Liver (tissue), 9 donors: Measurements from ENCODE around the gene RABEP1. TPM values are rescaled to one million over a fixed set of nuclear protein-coding genes. Genes with fewer than 3 reads are reported as not detected.

ENCODE experiments used
- DNase-seq: peaks from one replicate; pipeline ENCODE4 v3.0.0-alpha.2; 2017; ENCODE audit warnings: low spot score
- H3K27ac ChIP-seq, 2 donors: one replicate each; pipeline ENCODE4 v1.7.0; 2013; ENCODE audit warnings: inconsistent platforms in 2 of 2, low read length in 2 of 2, control low read depth in 1 of 2, low read depth in 1 of 2, mild to moderate bottlenecking in 1 of 2
- H3K27me3 ChIP-seq, 4 donors: one replicate each; pipeline versions ENCODE4 v1.6.1 to v1.7.0; 2013; ENCODE audit warnings: low read length in 3 of 4, inconsistent platforms in 1 of 4, mild to moderate bottlenecking in 1 of 4, moderate library complexity in 1 of 4; ENCODE audit not compliant: control insufficient read depth in 4 of 4, insufficient read depth in 4 of 4
- H3K36me3 ChIP-seq, 4 donors: one replicate each; pipeline versions ENCODE4 v1.6.1 to v1.7.0; 2013; ENCODE audit warnings: low read length in 3 of 4, mild to moderate bottlenecking in 3 of 4, low read depth in 1 of 4, moderate library complexity in 1 of 4; ENCODE audit not compliant: control insufficient read depth in 4 of 4, insufficient read depth in 3 of 4
- H3K4me1 ChIP-seq, 4 donors: one replicate each; pipeline versions ENCODE4 v1.6.1 to v1.7.0; 2013; ENCODE audit warnings: low read length in 3 of 4, mild to moderate bottlenecking in 3 of 4, moderate library complexity in 1 of 4; ENCODE audit not compliant: control insufficient read depth in 4 of 4, insufficient read depth in 4 of 4
- H3K4me3 ChIP-seq, 3 donors: one replicate each; pipeline versions ENCODE4 v1.6.1 to v1.7.0; 2013; ENCODE audit warnings: low read length in 3 of 3, control low read depth in 1 of 3, low read depth in 1 of 3, mild to moderate bottlenecking in 1 of 3
- H3K9ac ChIP-seq, 2 donors: one replicate each; pipeline ENCODE4 v1.7.0; 2013; ENCODE audit warnings: low read length in 2 of 2, mild to moderate bottlenecking in 2 of 2, moderate library complexity in 2 of 2, control low read depth in 1 of 2, low read depth in 1 of 2
- H3K9me3 ChIP-seq, 4 donors: one replicate each; pipeline versions ENCODE4 v1.6.1 to v1.7.0; 2013; ENCODE audit warnings: low read length in 3 of 4; ENCODE audit not compliant: control insufficient read depth in 4 of 4
- ATF3 ChIP-seq: IDR thresholded peaks from 2 replicates; pipeline ENCODE4 v1.6.1; 2016; ENCODE audit warnings: antibody characterized with exemption
- CTCF ChIP-seq: fragments of 150-350 bp; IDR thresholded peaks from 2 replicates; pipeline ENCODE4 v1.5.1; 2017; ENCODE audit warnings: improper control_type of control experiment, low read depth, low read length; ENCODE audit not compliant: missing input control
- EGR1 ChIP-seq, 2 donors: IDR thresholded peaks; 2 replicates each; pipeline ENCODE4 v1.6.1; 2016 to 2018; ENCODE audit warnings: antibody characterized with exemption in 2 of 2, low read depth in 2 of 2
- FOXA1 ChIP-seq: IDR thresholded peaks from 2 replicates; pipeline ENCODE4 v1.6.1; 2016; ENCODE audit warnings: antibody characterized with exemption
- FOXA2 ChIP-seq: IDR thresholded peaks from 2 replicates; pipeline ENCODE4 v1.6.1; 2016; ENCODE audit warnings: antibody characterized with exemption
- GABPA ChIP-seq, 2 donors: IDR thresholded peaks in 1 of 2; conservative IDR thresholded peaks in 1 of 2; 2 replicates each; pipeline ENCODE4 v1.6.1; 2016; ENCODE audit warnings: antibody characterized with exemption in 2 of 2, mild to moderate bottlenecking in 1 of 2, moderate library complexity in 1 of 2
- HNF4A ChIP-seq, 2 donors: conservative IDR thresholded peaks; 2 replicates each; pipeline ENCODE4 v1.6.1; 2016; ENCODE audit warnings: antibody characterized with exemption in 2 of 2, mild to moderate bottlenecking in 2 of 2
- HNF4G ChIP-seq: IDR thresholded peaks from 2 replicates; pipeline ENCODE4 v1.6.1; 2016; ENCODE audit warnings: antibody characterized with exemption
- MAX ChIP-seq: IDR thresholded peaks from 2 replicates; pipeline ENCODE4 v1.6.1; 2016; ENCODE audit warnings: antibody characterized with exemption
- RAD21 ChIP-seq, 2 donors: IDR thresholded peaks; 2 replicates each; pipeline ENCODE4 v1.6.1; 2016; ENCODE audit warnings: antibody characterized with exemption in 2 of 2, mild to moderate bottlenecking in 2 of 2
- REST ChIP-seq: IDR thresholded peaks from 2 replicates; pipeline ENCODE4 v1.6.1; 2016; ENCODE audit warnings: antibody characterized with exemption, mild to moderate bottlenecking
- RXRA ChIP-seq, 2 donors: IDR thresholded peaks; 2 replicates each; pipeline ENCODE4 v1.6.1; 2017 to 2018; ENCODE audit warnings: antibody characterized with exemption in 2 of 2, mild to moderate bottlenecking in 1 of 2
- SP1 ChIP-seq: IDR thresholded peaks from 2 replicates; pipeline ENCODE4 v1.6.1; 2018; ENCODE audit warnings: antibody characterized with exemption, mild to moderate bottlenecking
- TAF1 ChIP-seq: conservative IDR thresholded peaks from 2 replicates; pipeline ENCODE4 v1.6.1; 2016; ENCODE audit warnings: antibody characterized with exemption, mild to moderate bottlenecking
- YY1 ChIP-seq: IDR thresholded peaks from 2 replicates; pipeline ENCODE4 v1.6.1; 2016; ENCODE audit warnings: antibody characterized with exemption, mild to moderate bottlenecking
- WGBS: extraction: QIAGEN DNeasy Blood & Tissue Kit; methylation state at CpG from one replicate; pipeline ENCODE4 v1.1.7; 2013; 5-methylcytosine and 5-hydroxymethylcytosine counted together
- polyA plus RNA-seq, 2 donors: library from polyadenylated mRNA; stranded (reverse) in 1 of 2; unstranded in 1 of 2; fragments of 200-250 nt in 1 of 2; fragments of >200 nt in 1 of 2; fragmentation: Nextera tagmentation in 1 of 2; extraction: Ambion mirVana in 1 of 2; gene quantifications; one replicate each; pipeline versions ENCODE4 v1.2.1 to v1.2.3, GENCODE V29; 2013 to 2015
- total RNA-seq, 2 donors: library from RNA; depleted of rRNA; stranded (reverse); fragments of >200 nt; gene quantifications; one replicate each; pipeline ENCODE4 v1.2.3, GENCODE V29; 2014
- donor health status: healthy.
- donor health status: healthy.
- donor health status: healthy.
- donor health status: healthy.
- donor health status: healthy.

RABEP1 gene
- total and polyA plus RNA-seq, 4 donors, result 13.3 to 26.6 (median 20.6) TPM

- DNase-seq, result no peak
- no peaks in the 10 kb centered on the region for H3K27me3 ChIP-seq
- TF ChIP-seq REST (no peak), EGR1 (IDR thresholded peaks at IDR 0.05; ENCODE audit: low read depth in 2 of 2) (no peak), RAD21 (IDR thresholded peaks at IDR 0.05) (no peak), HNF4G (no peak), SP1 (no peak), GABPA (IDR thresholded peaks at IDR 0.05 in 1 of 2, conservative IDR thresholded peaks at IDR 0.05 in 1 of 2) (no peak), FOXA2 (no peak), FOXA1 (no peak), RXRA (IDR thresholded peaks at IDR 0.05) (no peak), TAF1 (no peak), MAX (no peak), ATF3 (no peak), CTCF (no peak), YY1 (no peak), HNF4A (conservative IDR thresholded peaks at IDR 0.05) (no peak)
- H3K27ac ChIP-seq, result no peak overlapping the region
- no peak overlapping the region for H3K4me3 ChIP-seq
- H3K4me1 ChIP-seq, result peaks cover 0 to 18% (median 13%) of the 10 kb centered on the region in 4 donors
- peaks cover 4 to 40% (median 39%) of the 10 kb centered on the region in 4 donors for H3K36me3 ChIP-seq
- 98% methylated on average over 2 of the region's 2 CpGs for WGBS
- no peaks in the 10 kb centered on the region for H3K9me3 ChIP-seq
- no peak overlapping the region for H3K9ac ChIP-seq
These were observed 140.4 kb downstream of the RABEP1 start for GRCh38 chr17:5422505-5422904.

- WGBS, result 81% methylated on average over 1 of the region's 1 CpG
- H3K9ac ChIP-seq, result no peak overlapping the region
- H3K27me3 ChIP-seq, result no peaks in the 10 kb centered on the region
- H3K4me3 ChIP-seq, result no peak overlapping the region
- TF ChIP-seq EGR1 (IDR thresholded peaks at IDR 0.05; ENCODE audit: low read depth in 2 of 2) (no peak), REST (no peak)
- no peak for DNase-seq
- H3K4me1 ChIP-seq, result peaks cover 0 to 12% (median 10%) of the 10 kb centered on the region in 4 donors
- no peak overlapping the region for H3K27ac ChIP-seq
- peaks cover 6 to 63% (median 56%) of the 10 kb centered on the region in 4 donors for H3K36me3 ChIP-seq
- H3K9me3 ChIP-seq, result no peaks in the 10 kb centered on the region
These were observed 142.8 kb downstream of the RABEP1 start for GRCh38 chr17:5424909-5425308.
